GM12878 (cell line): ENCODE measurements around the gene OPRL1. TPM values are rescaled to one million over a fixed set of nuclear protein-coding genes. Genes with fewer than 3 reads are reported as not detected.

Source experiments
- BRCA1 ChIP-seq: IDR thresholded peaks from 2 replicates; pipeline ENCODE4 v1.6.1; 2011; ENCODE audit warnings: low read depth, low read length, improper control_type of control experiment
- CHD2 ChIP-seq: IDR thresholded peaks from 2 replicates; pipeline ENCODE4 v1.6.1; 2011; ENCODE audit warnings: low read depth, low read length, improper control_type of control experiment, borderline replicate concordance
- GATAD2B ChIP-seq: fragments of 450-650 bp; conservative IDR thresholded peaks from 2 replicates; pipeline ENCODE4 v1.6.1; 2017; ENCODE audit warnings: low read depth, mild to moderate bottlenecking, moderate library complexity
- HDGF ChIP-seq: fragments of 450-650 bp; IDR thresholded peaks from 2 replicates; pipeline ENCODE4 v1.6.1; 2016; ENCODE audit warnings: antibody characterized with exemption
- IKZF1 ChIP-seq: fragments of 450-650 bp; conservative IDR thresholded peaks from 2 replicates; pipeline ENCODE4 v1.6.1; 2017; ENCODE audit warnings: antibody characterized with exemption, mild to moderate bottlenecking
- KDM1A ChIP-seq: fragments of 200-600 bp; sonication (generic); IDR thresholded peaks from 2 replicates; pipeline ENCODE4 v1.6.1; 2016; ENCODE audit warnings: borderline replicate concordance
- LARP7 ChIP-seq: fragments of 450-650 bp; IDR thresholded peaks from 2 replicates; pipeline ENCODE4 v1.6.1; 2017; ENCODE audit warnings: mild to moderate bottlenecking
- MEF2B ChIP-seq: fragments of 450-650 bp; IDR thresholded peaks from 2 replicates; pipeline ENCODE4 v1.6.1; 2018; ENCODE audit warnings: mild to moderate bottlenecking, moderate library complexity; ENCODE audit not compliant: partially characterized antibody, poor library complexity, severe bottlenecking
- MTA2 ChIP-seq: fragments of 450-650 bp; IDR thresholded peaks from 2 replicates; pipeline ENCODE4 v1.6.1; 2016; ENCODE audit warnings: low read depth, mild to moderate bottlenecking, moderate library complexity
- POLR2A ChIP-seq: IDR thresholded peaks from 2 replicates; pipeline ENCODE4 v1.6.1; 2011; ENCODE audit warnings: low read depth, mild to moderate bottlenecking, low read length
- POU2F2 ChIP-seq: IDR thresholded peaks from 3 replicates; pipeline ENCODE4 v1.6.1; 2011; ENCODE audit warnings: low read depth, mild to moderate bottlenecking, low read length, borderline replicate concordance
- RELA ChIP-seq: fragments of 450-650 bp; IDR thresholded peaks from 2 replicates; pipeline ENCODE4 v1.8.0; 2014; ENCODE audit warnings: borderline replicate concordance; ENCODE audit not compliant: partially characterized antibody
- SIN3A ChIP-seq: IDR thresholded peaks from 2 replicates; pipeline ENCODE4 v1.6.1; 2012; ENCODE audit warnings: low read depth, low read length, improper control_type of control experiment
- SREBF2 ChIP-seq: IDR thresholded peaks from 2 replicates; pipeline ENCODE4 v1.6.1; 2012; ENCODE audit warnings: mild to moderate bottlenecking, low read length
- STAT3 ChIP-seq: IDR thresholded peaks from 2 replicates; pipeline ENCODE4 v1.6.1; 2011; ENCODE audit warnings: low read depth, low read length, improper control_type of control experiment
- SUPT20H ChIP-seq: IDR thresholded peaks from 2 replicates; pipeline ENCODE4 v1.6.1; 2011; ENCODE audit warnings: low read depth, mild to moderate bottlenecking, low read length, moderate library complexity, borderline replicate concordance; ENCODE audit not compliant: control insufficient read depth
- TCF7 ChIP-seq: IDR thresholded peaks from 2 replicates; pipeline ENCODE4 v1.6.1; 2014; ENCODE audit warnings: antibody characterized with exemption, borderline replicate concordance
- ZZZ3 ChIP-seq: IDR thresholded peaks from 2 replicates; pipeline ENCODE4 v1.6.1; 2011; ENCODE audit warnings: low read depth; ENCODE audit not compliant: control insufficient read depth, insufficient read length
- polyA plus RNA-seq, 11 experiments: library from polyadenylated mRNA; depleted of rRNA in 4 of 11; unstranded in 6 of 11; stranded (reverse) in 5 of 11; fragments of >200 nt; fragmentation: Nextera tagmentation in 4 of 11; fragmentation: Illumina TruSeq in 1 of 11; extraction: Ambion mirVana in 4 of 11; extraction: Trizol in 1 of 11; gene quantifications; 1 replicate in 1 of 11; 2 replicates in 10 of 11; pipeline versions ENCODE4 v1.2.1 to v1.2.3, GENCODE V29; 2011 to 2016; ENCODE audit warnings: inconsistent platforms in 2 of 11, missing spikeins in 2 of 11, low read depth in 1 of 11
- total RNA-seq, 4 experiments: library from RNA; depleted of rRNA in 3 of 4; stranded (reverse); fragments of >200 nt in 3 of 4; fragmentation: Illumina TruSeq in 1 of 4; extraction: Trizol in 1 of 4; gene quantifications; 2 replicates each; pipeline versions ENCODE4 v1.2.1 to v1.2.3, GENCODE V29; 2013 to 2021
- TF ChIP-seq, protein P1 (sequence below): fragments of 450-650 bp; IDR thresholded peaks from 2 replicates; pipeline ENCODE4 v1.6.1; 2018; ENCODE audit warnings: borderline replicate concordance, mild to moderate bottlenecking; ENCODE audit not compliant: partially characterized antibody
- TF ChIP-seq, protein P2 (sequence below): fragments of 450-650 bp; formaldehyde crosslinking; IDR thresholded peaks from 2 replicates; pipeline ENCODE4 v1.4.0; 2020; ENCODE audit warnings: mild to moderate bottlenecking, moderate library complexity
- TF ChIP-seq, protein P3 (sequence below): fragments of 450-650 bp; IDR thresholded peaks from 2 replicates; pipeline ENCODE4 v1.6.1; 2014; ENCODE audit warnings: mild to moderate bottlenecking
- TF ChIP-seq, protein P4 (sequence below): IDR thresholded peaks from 2 replicates; pipeline ENCODE4 v1.6.1; 2011; ENCODE audit warnings: low read depth, low read length, improper control_type of control experiment, borderline replicate concordance
- TF ChIP-seq, protein P5 (sequence below): fragments of 450-650 bp; IDR thresholded peaks from 2 replicates; pipeline ENCODE4 v1.6.1; 2016; ENCODE audit warnings: mild to moderate bottlenecking

The OPRL1 gene
- total and polyA plus RNA-seq, 10 of the 15 experiments (the other 5 are each of a cell fraction or from before 2014, with no cell fraction given) = 0.04 to 0.41 (median 0.24) TPM; not detected in 1

DNA sequence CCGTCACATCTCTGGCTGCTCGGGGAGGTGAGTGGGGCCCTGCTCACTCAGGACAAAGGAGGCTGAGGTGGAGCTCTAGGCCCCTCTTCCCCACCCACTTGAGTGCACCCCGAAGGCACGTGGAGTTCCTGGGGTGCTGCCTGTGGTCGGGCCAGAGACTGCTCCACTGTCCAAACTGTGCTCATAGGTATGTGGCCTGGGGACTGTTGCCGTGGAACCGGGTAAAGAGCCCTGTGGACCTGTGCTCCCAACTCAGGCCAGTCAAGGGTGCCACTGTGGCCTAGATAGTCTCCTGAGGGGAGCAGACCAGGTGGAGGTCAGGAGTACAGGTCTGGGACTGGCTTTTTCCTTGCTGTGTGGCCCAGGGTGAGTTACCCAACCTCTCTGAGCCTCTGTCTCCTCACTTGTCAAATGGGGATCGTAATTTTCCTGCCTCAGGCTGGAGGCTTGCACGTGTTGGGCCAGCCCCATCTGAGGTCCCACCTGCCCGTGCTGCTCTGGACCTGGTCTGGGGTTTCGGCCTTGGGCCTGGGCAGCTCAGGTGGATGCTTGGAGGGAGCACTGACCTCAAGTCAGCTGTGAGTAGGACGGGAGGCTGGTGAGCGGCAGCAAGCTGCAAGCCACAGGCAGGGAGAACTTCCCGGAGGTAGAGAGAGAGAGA lies 39.9 kb downstream of the OPRL1 start (continued):
- TF ChIP-seq, protein P1, sequence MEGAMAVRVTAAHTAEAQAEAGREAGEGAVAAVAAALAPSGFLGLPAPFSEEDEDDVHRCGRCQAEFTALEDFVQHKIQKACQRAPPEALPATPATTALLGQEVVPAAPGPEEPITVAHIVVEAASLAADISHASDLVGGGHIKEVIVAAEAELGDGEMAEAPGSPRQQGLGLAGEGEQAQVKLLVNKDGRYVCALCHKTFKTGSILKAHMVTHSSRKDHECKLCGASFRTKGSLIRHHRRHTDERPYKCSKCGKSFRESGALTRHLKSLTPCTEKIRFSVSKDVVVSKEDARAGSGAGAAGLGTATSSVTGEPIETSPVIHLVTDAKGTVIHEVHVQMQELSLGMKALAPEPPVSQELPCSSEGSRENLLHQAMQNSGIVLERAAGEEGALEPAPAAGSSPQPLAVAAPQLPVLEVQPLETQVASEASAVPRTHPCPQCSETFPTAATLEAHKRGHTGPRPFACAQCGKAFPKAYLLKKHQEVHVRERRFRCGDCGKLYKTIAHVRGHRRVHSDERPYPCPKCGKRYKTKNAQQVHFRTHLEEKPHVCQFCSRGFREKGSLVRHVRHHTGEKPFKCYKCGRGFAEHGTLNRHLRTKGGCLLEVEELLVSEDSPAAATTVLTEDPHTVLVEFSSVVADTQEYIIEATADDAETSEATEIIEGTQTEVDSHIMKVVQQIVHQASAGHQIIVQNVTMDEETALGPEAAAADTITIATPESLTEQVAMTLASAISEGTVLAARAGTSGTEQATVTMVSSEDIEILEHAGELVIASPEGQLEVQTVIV = no peak
- TF ChIP-seq HDGF (0 out of 2 replicates have a peak, but pooled peaks have one; percentile 44), POU2F2 (no peak), ZZZ3 (peak; percentile 37), RELA (no peak), BRCA1 (no peak), SREBF2 (no peak), STAT3 (no peak), GATAD2B (no peak), POLR2A (no peak), MTA2 (no peak), CHD2 (no peak), IKZF1 (no peak), SUPT20H (no peak), TCF7 (no peak), SIN3A (no peak), MEF2B (no peak), KDM1A (no peak), LARP7 (0 out of 2 replicates have a peak, but pooled peaks have one; percentile 16)
- TF ChIP-seq, protein P2, sequence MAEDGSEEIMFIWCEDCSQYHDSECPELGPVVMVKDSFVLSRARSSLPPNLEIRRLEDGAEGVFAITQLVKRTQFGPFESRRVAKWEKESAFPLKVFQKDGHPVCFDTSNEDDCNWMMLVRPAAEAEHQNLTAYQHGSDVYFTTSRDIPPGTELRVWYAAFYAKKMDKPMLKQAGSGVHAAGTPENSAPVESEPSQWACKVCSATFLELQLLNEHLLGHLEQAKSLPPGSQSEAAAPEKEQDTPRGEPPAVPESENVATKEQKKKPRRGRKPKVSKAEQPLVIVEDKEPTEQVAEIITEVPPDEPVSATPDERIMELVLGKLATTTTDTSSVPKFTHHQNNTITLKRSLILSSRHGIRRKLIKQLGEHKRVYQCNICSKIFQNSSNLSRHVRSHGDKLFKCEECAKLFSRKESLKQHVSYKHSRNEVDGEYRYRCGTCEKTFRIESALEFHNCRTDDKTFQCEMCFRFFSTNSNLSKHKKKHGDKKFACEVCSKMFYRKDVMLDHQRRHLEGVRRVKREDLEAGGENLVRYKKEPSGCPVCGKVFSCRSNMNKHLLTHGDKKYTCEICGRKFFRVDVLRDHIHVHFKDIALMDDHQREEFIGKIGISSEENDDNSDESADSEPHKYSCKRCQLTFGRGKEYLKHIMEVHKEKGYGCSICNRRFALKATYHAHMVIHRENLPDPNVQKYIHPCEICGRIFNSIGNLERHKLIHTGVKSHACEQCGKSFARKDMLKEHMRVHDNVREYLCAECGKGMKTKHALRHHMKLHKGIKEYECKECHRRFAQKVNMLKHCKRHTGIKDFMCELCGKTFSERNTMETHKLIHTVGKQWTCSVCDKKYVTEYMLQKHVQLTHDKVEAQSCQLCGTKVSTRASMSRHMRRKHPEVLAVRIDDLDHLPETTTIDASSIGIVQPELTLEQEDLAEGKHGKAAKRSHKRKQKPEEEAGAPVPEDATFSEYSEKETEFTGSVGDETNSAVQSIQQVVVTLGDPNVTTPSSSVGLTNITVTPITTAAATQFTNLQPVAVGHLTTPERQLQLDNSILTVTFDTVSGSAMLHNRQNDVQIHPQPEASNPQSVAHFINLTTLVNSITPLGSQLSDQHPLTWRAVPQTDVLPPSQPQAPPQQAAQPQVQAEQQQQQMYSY (CRISPR knock-in tag) = no peak
- TF ChIP-seq, protein P3, sequence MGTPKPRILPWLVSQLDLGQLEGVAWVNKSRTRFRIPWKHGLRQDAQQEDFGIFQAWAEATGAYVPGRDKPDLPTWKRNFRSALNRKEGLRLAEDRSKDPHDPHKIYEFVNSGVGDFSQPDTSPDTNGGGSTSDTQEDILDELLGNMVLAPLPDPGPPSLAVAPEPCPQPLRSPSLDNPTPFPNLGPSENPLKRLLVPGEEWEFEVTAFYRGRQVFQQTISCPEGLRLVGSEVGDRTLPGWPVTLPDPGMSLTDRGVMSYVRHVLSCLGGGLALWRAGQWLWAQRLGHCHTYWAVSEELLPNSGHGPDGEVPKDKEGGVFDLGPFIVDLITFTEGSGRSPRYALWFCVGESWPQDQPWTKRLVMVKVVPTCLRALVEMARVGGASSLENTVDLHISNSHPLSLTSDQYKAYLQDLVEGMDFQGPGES = no peak
- TF ChIP-seq, protein P4, sequence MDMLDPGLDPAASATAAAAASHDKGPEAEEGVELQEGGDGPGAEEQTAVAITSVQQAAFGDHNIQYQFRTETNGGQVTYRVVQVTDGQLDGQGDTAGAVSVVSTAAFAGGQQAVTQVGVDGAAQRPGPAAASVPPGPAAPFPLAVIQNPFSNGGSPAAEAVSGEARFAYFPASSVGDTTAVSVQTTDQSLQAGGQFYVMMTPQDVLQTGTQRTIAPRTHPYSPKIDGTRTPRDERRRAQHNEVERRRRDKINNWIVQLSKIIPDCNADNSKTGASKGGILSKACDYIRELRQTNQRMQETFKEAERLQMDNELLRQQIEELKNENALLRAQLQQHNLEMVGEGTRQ = no peak
- TF ChIP-seq, protein P5, sequence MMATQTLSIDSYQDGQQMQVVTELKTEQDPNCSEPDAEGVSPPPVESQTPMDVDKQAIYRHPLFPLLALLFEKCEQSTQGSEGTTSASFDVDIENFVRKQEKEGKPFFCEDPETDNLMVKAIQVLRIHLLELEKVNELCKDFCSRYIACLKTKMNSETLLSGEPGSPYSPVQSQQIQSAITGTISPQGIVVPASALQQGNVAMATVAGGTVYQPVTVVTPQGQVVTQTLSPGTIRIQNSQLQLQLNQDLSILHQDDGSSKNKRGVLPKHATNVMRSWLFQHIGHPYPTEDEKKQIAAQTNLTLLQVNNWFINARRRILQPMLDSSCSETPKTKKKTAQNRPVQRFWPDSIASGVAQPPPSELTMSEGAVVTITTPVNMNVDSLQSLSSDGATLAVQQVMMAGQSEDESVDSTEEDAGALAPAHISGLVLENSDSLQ = no peak
